Measurements from ENCODE around the gene TICRR. TPM values are rescaled to one million over a fixed set of nuclear protein-coding genes. Genes with fewer than 3 reads are reported as not detected.

The TICRR gene
- total and polyA plus RNA-seq, 2 of the 13 experiments (the other 11 are each of a cell fraction or from before 2014, with no cell fraction given) = 4.1 to 14.3 TPM

GRCh38 chr15:89625716-89626115, 50.4 kb downstream of the TICRR start (continued):
- TF ChIP-seq SOX13 (IDR thresholded peaks at IDR 0.05) = no peak
- no peak for TF ChIP-seq SOX13 (CRISPR knock-in tag; conservative IDR thresholded peaks at IDR 0.05 in 1 of 2, IDR thresholded peaks at IDR 0.05 in 1 of 2)
- TF ChIP-seq ZNF546 (CRISPR knock-in tag; conservative IDR thresholded peaks at IDR 0.05) = no peak
- TF ChIP-seq HES4 (CRISPR knock-in tag; IDR thresholded peaks at IDR 0.05; ENCODE audit: borderline replicate concordance) = no peak
- TF ChIP-seq ZNF451 (CRISPR knock-in tag; IDR thresholded peaks at IDR 0.05) = no peak

GRCh38 chr15:89627256-89627970, 52.1 kb downstream of the TICRR start:
- Histone ChIP-seq H3K79me2 (ENCODE audit: insufficient read depth, low read length) (no peaks in the 10 kb centered on the region), H4K20me1 (ENCODE audit: insufficient read depth, low read length) (no peaks in the 10 kb centered on the region), H3K4me3 (replicated peaks in 1 of 3; ENCODE audit: insufficient read depth in 1 of 3, low read depth in 2 of 3, low read length in 3 of 3) (no peak overlapping the region), H2AFZ (ENCODE audit: low read length) (no peak overlapping the region), H3K4me2 (ENCODE audit: low read depth, low read length) (no peak overlapping the region), H3K9ac (ENCODE audit: insufficient read depth, low read depth, low read length) (no peak overlapping the region), H3K36me3 (replicated peaks in 1 of 2; ENCODE audit: control insufficient read depth in 1 of 2, insufficient read depth in 2 of 2, low read length in 2 of 2) (peaks cover 53 to 89% of the 10 kb centered on the region in 2 experiments), H3K4me1 (ENCODE audit: insufficient read depth, low read length) (no peaks in the 10 kb centered on the region), H3K27ac (ENCODE audit: extremely low read length, insufficient read depth, low read length) (no peak overlapping the region), H3K9me3 (ENCODE audit: low read length) (no peaks in the 10 kb centered on the region), H3K27me3 (ENCODE audit: control insufficient read depth in 1 of 2, insufficient read depth in 2 of 2, low read length in 2 of 2) (no peaks in the 10 kb centered on the region)
- FAIRE-seq (no peak), DNase-seq (ENCODE audit: low spot score) (no peak), ATAC-seq (no peak)
- no TSS peak for BruUV-seq (replicated peaks)
- ChIA-PET POLR2A (no interaction called here), CTCF (ENCODE audit: low intra/inter-chr PET ratio, low total read pairs) (no interaction called here)
- 80% methylated on average over 1 of the region's 8 CpGs for WGBS (ENCODE audit: low lambda C conversion rate)
- intact Hi-C loops (cut with micrococcal nuclease; ENCODE audit: unreplicated experiment) (no loop called here), in situ Hi-C loops (cut with HindIII; ENCODE audit: extremely low pct_ligation_motif_present, low pct_unique_long_range_greater_than_20kb) (no loop called here)
- TF ChIP-seq ZNF34 (CRISPR knock-in tag; IDR thresholded peaks at IDR 0.05; ENCODE audit: borderline replicate concordance) = no peak
- TF ChIP-seq ZNF703 (CRISPR knock-in tag; IDR thresholded peaks at IDR 0.05; ENCODE audit: borderline replicate concordance) = no peak
- TF ChIP-seq ZNF879 (CRISPR knock-in tag; IDR thresholded peaks at IDR 0.05) = no peak
- TF ChIP-seq JDP2 (CRISPR knock-in tag; IDR thresholded peaks at IDR 0.05; ENCODE audit: borderline replicate concordance) = no peak
- TF ChIP-seq SMC3 (IDR thresholded peaks at IDR 0.05; ENCODE audit: low read length) = no peak
- no peak for TF ChIP-seq ZNF883 (CRISPR knock-in tag; IDR thresholded peaks at IDR 0.05; ENCODE audit: not compliant biosample characterization)
- TF ChIP-seq AHR (CRISPR knock-in tag; IDR thresholded peaks at IDR 0.05) = no peak
- no peak for TF ChIP-seq ZNF383 (CRISPR knock-in tag; IDR thresholded peaks at IDR 0.05; ENCODE audit: borderline replicate concordance)
- no peak for TF ChIP-seq HNF1A (IDR thresholded peaks at IDR 0.05; ENCODE audit: low read depth)
- TF ChIP-seq HNF1A (CRISPR knock-in tag; IDR thresholded peaks at IDR 0.05; ENCODE audit: borderline replicate concordance) = no peak
